Chondrocyte (in vitro differentiated cells): ENCODE data around the gene RC3H2. TPM values are rescaled to one million over a fixed set of nuclear protein-coding genes. Genes with fewer than 3 reads are reported as not detected.

ENCODE experiments used
- DNase-seq: peaks from one replicate; pipeline ENCODE4 v3.0.0; 2021; ENCODE audit warnings: mixed read lengths, low spot score
- H3K27ac Mint-ChIP-seq: one replicate; pipeline ENCODE4 v1.8.0; 2021; ENCODE audit warnings: mild to moderate bottlenecking, moderate library complexity, mixed read lengths; ENCODE audit not compliant: unreplicated experiment
- H3K27me3 Mint-ChIP-seq: 2 replicates; pipeline ENCODE4 v1.8.0; 2021; ENCODE audit warnings: low read depth, mixed read lengths
- H3K36me3 Mint-ChIP-seq: 2 replicates; pipeline ENCODE4 v1.8.0; 2021; ENCODE audit warnings: low read depth, mixed read lengths
- H3K4me1 Mint-ChIP-seq: 2 replicates; pipeline ENCODE4 v1.8.0; 2021; ENCODE audit warnings: low read depth, mild to moderate bottlenecking, mixed read lengths
- H3K4me3 Mint-ChIP-seq: one replicate; pipeline ENCODE4 v1.8.0; 2021; ENCODE audit warnings: mild to moderate bottlenecking, moderate library complexity, mixed read lengths; ENCODE audit not compliant: unreplicated experiment
- H3K9me3 Mint-ChIP-seq: 2 replicates; pipeline ENCODE4 v1.8.0; 2021; ENCODE audit warnings: low read depth, mixed read lengths
- CTCF ChIP-seq: fragments of 200-600 bp; sonication (generic); IDR thresholded peaks from 2 replicates; pipeline ENCODE4 v1.5.0; 2021; ENCODE audit warnings: antibody characterized with exemption, mild to moderate bottlenecking, moderate library complexity
- total RNA-seq: library from RNA; stranded (reverse); gene quantifications from 3 replicates; pipeline ENCODE4 v1.2.1, GENCODE V29; 2021

RC3H2 gene
- total RNA-seq, 1 donor from 2014 or later, result 74.6 TPM

DNA sequence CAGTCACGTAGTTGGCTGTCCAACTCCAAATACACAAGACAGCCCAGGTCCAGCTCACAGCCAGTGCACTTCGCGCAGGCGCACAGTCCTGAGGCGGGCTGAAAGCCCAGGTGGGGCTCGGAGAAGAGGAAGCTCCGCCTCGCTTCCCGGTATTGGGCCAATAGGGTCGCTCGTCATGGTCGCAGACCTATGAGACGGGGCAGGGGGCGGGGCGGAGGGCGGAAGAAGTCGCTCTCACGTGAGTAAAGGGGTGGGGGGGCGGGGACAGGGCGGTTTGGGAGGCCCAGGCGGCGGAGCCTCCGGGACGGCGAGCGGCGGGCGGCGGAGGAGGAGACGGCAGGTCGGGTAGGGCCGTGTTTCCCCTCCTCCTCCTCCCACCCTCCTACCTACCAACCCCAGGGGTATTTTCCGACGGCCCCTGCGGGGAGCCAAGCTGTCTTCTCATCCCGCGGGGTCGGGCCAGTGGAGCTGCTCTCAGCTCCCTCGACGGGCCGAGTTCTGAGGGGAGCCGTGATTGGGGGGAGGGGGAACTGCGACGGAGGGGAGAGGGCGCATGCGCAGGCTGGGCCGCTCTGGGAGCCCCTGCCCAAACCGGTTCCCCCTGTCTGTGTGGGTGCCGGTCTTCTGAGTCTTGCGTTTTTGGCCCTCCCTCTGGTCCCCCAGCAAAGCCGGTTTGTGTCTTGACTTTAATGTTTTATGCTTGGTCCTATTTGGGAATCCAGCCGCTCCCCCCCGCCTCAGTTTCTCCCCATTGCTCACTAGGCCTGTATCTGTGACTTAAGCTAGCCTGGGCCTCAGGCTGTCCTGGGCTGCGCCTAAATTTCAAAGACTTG lies 35.8 kb upstream of the RC3H2 start, which contains the start of gene RABGAP1:
Gene RABGAP1, plus strand, starts transcription at position 272 of the 833 bp plus-strand sequence. CDS start 16,040 bp downstream, outside the sequence.
- Mint-ChIP-seq H3K4me1 (peaks cover 54% of the 10 kb centered on the region), H3K27ac (peak within 1 kb of the TSS; percentile 94), H3K9me3 (no peaks in the 10 kb centered on the region), H3K4me3 (peak within 1 kb of the TSS; percentile 93), H3K36me3 (peaks cover 3% of the 10 kb centered on the region), H3K27me3 (no peaks in the 10 kb centered on the region)
- TF ChIP-seq CTCF, result no peak
- peak; percentile 99 for DNase-seq

DNA sequence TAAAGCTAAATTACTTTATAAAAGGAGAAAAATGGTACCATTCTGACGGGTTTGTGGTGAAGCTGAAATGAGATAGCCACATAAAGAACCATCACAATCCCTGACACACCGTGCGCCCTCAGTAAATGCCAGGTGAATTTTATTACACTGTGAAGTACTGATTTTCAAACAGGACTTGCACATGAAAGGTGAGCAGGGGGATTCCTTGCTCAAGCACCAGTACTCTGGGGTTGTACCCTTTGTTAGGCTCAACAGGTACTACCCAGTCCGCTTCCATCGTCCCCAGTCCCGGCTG lies 35.2 kb upstream of the RC3H2 start:
- TF ChIP-seq CTCF, result no peak
- H3K4me3 Mint-ChIP-seq, result peak overlapping the region; percentile 93
- DNase-seq, result no peak
- no peaks in the 10 kb centered on the region for H3K9me3 Mint-ChIP-seq
- peaks cover 3% of the 10 kb centered on the region for H3K36me3 Mint-ChIP-seq
- H3K27ac Mint-ChIP-seq, result peak overlapping the region; percentile 94
- H3K27me3 Mint-ChIP-seq, result no peaks in the 10 kb centered on the region
- peaks cover 49% of the 10 kb centered on the region for H3K4me1 Mint-ChIP-seq

GRCh38 chr9:122939601-122940000 lies 34.4 kb upstream of the RC3H2 start:
- Mint-ChIP-seq H3K27ac (peak overlapping the region; percentile 94), H3K4me1 (peaks cover 46% of the 10 kb centered on the region), H3K4me3 (no peak overlapping the region), H3K9me3 (no peaks in the 10 kb centered on the region), H3K27me3 (no peaks in the 10 kb centered on the region), H3K36me3 (peaks cover 5% of the 10 kb centered on the region)
- TF ChIP-seq CTCF, result no peak
- no peak for DNase-seq

DNA sequence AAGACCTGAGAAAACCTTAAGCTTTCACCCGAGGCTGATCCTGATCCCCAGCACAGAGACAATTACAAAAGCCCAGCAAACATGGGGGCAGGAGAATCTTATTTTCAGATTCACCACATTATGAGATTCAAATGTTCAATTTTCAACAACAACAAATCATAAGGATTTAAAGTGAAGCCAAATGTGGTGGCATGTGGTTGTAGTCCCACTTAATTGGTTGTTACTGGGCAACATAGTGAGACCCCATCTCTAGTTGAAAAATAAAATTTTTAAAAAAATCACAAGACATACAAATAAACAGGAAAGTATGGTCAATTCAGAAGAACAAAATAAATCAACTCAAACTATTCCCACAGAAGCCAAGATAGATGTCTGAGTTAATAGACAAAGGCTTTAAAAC lies 31.7 kb upstream of the RC3H2 start:
- peaks cover 5% of the 10 kb centered on the region for H3K36me3 Mint-ChIP-seq
- no peak for DNase-seq
- no peak overlapping the region for H3K4me3 Mint-ChIP-seq
- H3K9me3 Mint-ChIP-seq, result no peaks in the 10 kb centered on the region
- no peak overlapping the region for H3K27ac Mint-ChIP-seq
- TF ChIP-seq CTCF, result no peak
- H3K4me1 Mint-ChIP-seq, result peaks cover 44% of the 10 kb centered on the region
- H3K27me3 Mint-ChIP-seq, result no peaks in the 10 kb centered on the region

DNA sequence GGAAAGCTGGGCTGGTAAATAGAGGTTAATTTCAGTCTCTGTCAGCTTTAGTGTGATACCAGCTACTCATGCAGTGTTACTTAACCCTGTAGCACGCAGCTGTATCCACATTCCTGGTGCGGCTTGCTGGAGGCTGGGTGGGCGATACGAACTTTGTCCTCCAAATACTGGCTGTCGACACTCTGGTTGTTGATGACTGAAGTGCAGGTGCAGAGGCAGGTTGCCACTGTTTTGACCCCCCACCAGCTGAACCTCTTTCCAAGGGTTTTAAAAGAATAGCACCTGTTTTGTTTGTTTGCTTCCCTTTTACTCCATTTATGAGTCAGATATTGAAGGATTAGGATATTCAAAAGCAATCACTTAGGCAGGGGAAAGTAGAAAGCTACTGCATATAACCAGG lies 31.3 kb upstream of the RC3H2 start:
- no peak overlapping the region for H3K4me3 Mint-ChIP-seq
- no peak for DNase-seq
- TF ChIP-seq CTCF, result no peak
- no peaks in the 10 kb centered on the region for H3K9me3 Mint-ChIP-seq
- H3K4me1 Mint-ChIP-seq, result peaks cover 40% of the 10 kb centered on the region
- peaks cover 5% of the 10 kb centered on the region for H3K36me3 Mint-ChIP-seq
- no peak overlapping the region for H3K27ac Mint-ChIP-seq
- H3K27me3 Mint-ChIP-seq, result no peaks in the 10 kb centered on the region
